GM12878 (cell line): ENCODE measurements around the gene ZNF407. TPM values are rescaled to one million over a fixed set of nuclear protein-coding genes. Genes with fewer than 3 reads are reported as not detected.

ENCODE experiments used
- ATAC-seq: fragments of 200-7000 bp; cut with Tn5 transposase; 3 replicates; pipeline ENCODE4 v1.9.1; 2020; ENCODE audit warnings: mild to moderate bottlenecking, moderate library complexity
- BruUV-seq: library from RNA; stranded (reverse); fragments of 400-500 nt; replicated peaks from 2 replicates; lab custom pipeline; 2021; lab: Mats Ljungman, UMichigan
- CTCF ChIA-PET: fragments of 300-600 bp; sonication (Branson Sonifier 250); formaldehyde crosslinking; extraction: SDS; loops from one replicate; lab custom pipeline; 2021; ENCODE audit warnings: inconsistent platforms; lab: Yijun Ruan, JAX
- POLR2A ChIA-PET: fragments of 350-600 bp; formaldehyde crosslinking; extraction: SDS; loops from one replicate; lab custom pipeline; 2021; ENCODE audit warnings: inconsistent platforms; lab: Charles Lee
- RAD21 ChIA-PET: fragments of 300-600 bp; sonication (Branson Sonifier 250); formaldehyde crosslinking; loops from one replicate; lab custom pipeline; 2023; ENCODE audit warnings: antibody characterized with exemption; ENCODE audit not compliant: unreplicated experiment; lab: Charles Lee
- SMC1A ChIA-PET: fragments of 300-600 bp; sonication (Branson Sonifier 250); formaldehyde crosslinking; loops from one replicate; lab custom pipeline; 2023; ENCODE audit not compliant: unreplicated experiment, uncharacterized antibody; lab: Charles Lee
- DNase-seq: peaks from one replicate; pipeline ENCODE4 v3.0.0-alpha.2; 2011; ENCODE audit warnings: low read depth, low spot score
- FAIRE-seq: peaks from 3 replicates; lab custom pipeline; 2011; peaks lifted over from hg19 to GRCh38; lab: Jason Lieb, UNC
- H2AFZ ChIP-seq: 2 replicates; pipeline ENCODE4 v1.6.0; 2011; ENCODE audit warnings: low read depth, low read length, control low read depth; ENCODE audit not compliant: control insufficient read depth
- H3K27ac ChIP-seq: 2 replicates; pipeline ENCODE4 v1.5.1; 2011; ENCODE audit warnings: control low read depth; ENCODE audit not compliant: control insufficient read depth, insufficient read depth
- H3K27me3 ChIP-seq, 2 experiments: replicated peaks in 1 of 2; 2 replicates each; pipeline versions ENCODE4 v1.6.0 to v1.6.1; 2011; ENCODE audit warnings: low read length in 1 of 2; ENCODE audit not compliant: control insufficient read depth in 2 of 2, insufficient read depth in 2 of 2
- H3K36me3 ChIP-seq, 2 experiments: 2 replicates each; pipeline ENCODE4 v1.5.1; 2011; ENCODE audit warnings: low read length in 1 of 2; ENCODE audit not compliant: control insufficient read depth in 2 of 2, insufficient read depth in 2 of 2
- H3K4me1 ChIP-seq: 2 replicates; pipeline ENCODE4 v1.6.1; 2011; ENCODE audit warnings: mild to moderate bottlenecking, low read length, moderate library complexity, mixed read lengths; ENCODE audit not compliant: control insufficient read depth, insufficient read depth
- H3K4me2 ChIP-seq: 2 replicates; pipeline ENCODE4 v1.6.0; 2011; ENCODE audit warnings: control low read depth; ENCODE audit not compliant: control insufficient read depth, insufficient read depth
- H3K4me3 ChIP-seq: fragments of 200-600 bp; sonication (generic); 2 replicates; pipeline ENCODE4 v1.5.1; 2016
- H3K79me2 ChIP-seq: 2 replicates; pipeline ENCODE4 v1.6.0; 2011; ENCODE audit warnings: low read length; ENCODE audit not compliant: control insufficient read depth, insufficient read depth
- H3K9ac ChIP-seq: 2 replicates; pipeline ENCODE4 v1.8.0; 2011; ENCODE audit warnings: low read length, control low read depth, mixed read lengths; ENCODE audit not compliant: control insufficient read depth, insufficient read depth
- H3K9me3 ChIP-seq: replicated peaks from 3 replicates; pipeline ENCODE4 v1.5.1; 2011; ENCODE audit warnings: mild to moderate bottlenecking, low read length; ENCODE audit not compliant: control insufficient read depth, insufficient read depth
- H4K20me1 ChIP-seq: 2 replicates; pipeline ENCODE4 v1.6.0; 2011; ENCODE audit not compliant: control insufficient read depth, insufficient read depth
- BHLHE40 ChIP-seq, 2 experiments: fragments of 450-650 bp in 1 of 2; IDR thresholded peaks; 2 replicates each; pipeline ENCODE4 v1.6.1; 2011 to 2017; ENCODE audit warnings: low read depth in 2 of 2, borderline replicate concordance in 1 of 2, improper control_type of control experiment in 1 of 2, low read length in 1 of 2, mild to moderate bottlenecking in 1 of 2
- CBFB ChIP-seq: IDR thresholded peaks from 2 replicates; pipeline ENCODE4 v1.6.1; 2016; ENCODE audit warnings: antibody characterized with exemption, low read depth
- CHD4 ChIP-seq: fragments of 200-600 bp; sonication (generic); IDR thresholded peaks from 2 replicates; pipeline ENCODE4 v1.6.1; 2016; ENCODE audit warnings: mild to moderate bottlenecking
- EED ChIP-seq: sonication (generic); IDR thresholded peaks from 2 replicates; pipeline ENCODE4 v1.6.1; 2016; ENCODE audit warnings: antibody characterized with exemption, low read depth
- GATAD2B ChIP-seq: fragments of 450-650 bp; conservative IDR thresholded peaks from 2 replicates; pipeline ENCODE4 v1.6.1; 2017; ENCODE audit warnings: low read depth, mild to moderate bottlenecking, moderate library complexity
- HDAC6 ChIP-seq: fragments of 200-600 bp; sonication (generic); IDR thresholded peaks from one replicate; pipeline ENCODE4 v1.8.0; 2017; ENCODE audit warnings: antibody characterized with exemption; ENCODE audit not compliant: unreplicated experiment
- HSF1 ChIP-seq: fragments of 150-350 bp; IDR thresholded peaks from 2 replicates; pipeline ENCODE4 v1.6.1; 2014; ENCODE audit warnings: mild to moderate bottlenecking, low read depth, low read length
- NBN ChIP-seq: fragments of 450-650 bp; IDR thresholded peaks from 2 replicates; pipeline ENCODE4 v1.6.1; 2016
- RCOR1 ChIP-seq: conservative IDR thresholded peaks from 2 replicates; pipeline ENCODE4 v1.6.1; 2012; ENCODE audit warnings: low read depth, low read length, improper control_type of control experiment
- RFX5 ChIP-seq: IDR thresholded peaks from 2 replicates; pipeline ENCODE4 v1.6.1; 2011; ENCODE audit warnings: low read depth, low read length, improper control_type of control experiment
- TARDBP ChIP-seq: IDR thresholded peaks from 2 replicates; pipeline ENCODE4 v1.6.1; 2016; ENCODE audit warnings: borderline replicate concordance
- TCF12 ChIP-seq: IDR thresholded peaks from 2 replicates; pipeline ENCODE4 v1.6.1; 2011; ENCODE audit warnings: low read depth, mild to moderate bottlenecking, low read length
- YY1 ChIP-seq: IDR thresholded peaks from 2 replicates; pipeline ENCODE4 v1.6.1; 2011; ENCODE audit warnings: low read depth, mild to moderate bottlenecking, low read length
- ZZZ3 ChIP-seq: IDR thresholded peaks from 2 replicates; pipeline ENCODE4 v1.6.1; 2011; ENCODE audit warnings: low read depth; ENCODE audit not compliant: control insufficient read depth, insufficient read length
- WGBS: methylation state at CpG from one replicate; pipeline ENCODE4 v1.1.6; 2016; ENCODE audit warnings: low lambda C conversion rate; ENCODE audit not compliant: insufficient replicate concordance, insufficient coverage; ENCODE audit errors: missing lambda C conversion rate; 5-methylcytosine and 5-hydroxymethylcytosine counted together
- in situ Hi-C: fragments of 300-500 bp; cut with MboI; formaldehyde crosslinking; loops from 9 replicates; pipeline ENCODE4 v1.14.3; 2018; ENCODE audit warnings: mixed read lengths
- intact Hi-C: fragments of 100-400 bp; cut with micrococcal nuclease; formaldehyde crosslinking; loops from one replicate; pipeline ENCODE4 v1.14.2; 2022; ENCODE audit not compliant: unreplicated experiment
- polyA plus RNA-seq, 11 experiments: library from polyadenylated mRNA; depleted of rRNA in 4 of 11; unstranded in 6 of 11; stranded (reverse) in 5 of 11; fragments of >200 nt; fragmentation: Nextera tagmentation in 4 of 11; fragmentation: Illumina TruSeq in 1 of 11; extraction: Ambion mirVana in 4 of 11; extraction: Trizol in 1 of 11; gene quantifications; 1 replicate in 1 of 11; 2 replicates in 10 of 11; pipeline versions ENCODE4 v1.2.1 to v1.2.3, GENCODE V29; 2011 to 2016; ENCODE audit warnings: inconsistent platforms in 2 of 11, missing spikeins in 2 of 11, low read depth in 1 of 11
- total RNA-seq, 4 experiments: library from RNA; depleted of rRNA in 3 of 4; stranded (reverse); fragments of >200 nt in 3 of 4; fragmentation: Illumina TruSeq in 1 of 4; extraction: Trizol in 1 of 4; gene quantifications; 2 replicates each; pipeline versions ENCODE4 v1.2.1 to v1.2.3, GENCODE V29; 2013 to 2021
- TF ChIP-seq, protein P1 (sequence below): fragments of 450-650 bp; IDR thresholded peaks from 2 replicates; pipeline ENCODE4 v1.6.1; 2017; ENCODE audit warnings: borderline replicate concordance
- TF ChIP-seq, protein P2 (sequence below): fragments of 450-650 bp; IDR thresholded peaks from 2 replicates; pipeline ENCODE4 v1.6.1; 2017; ENCODE audit warnings: low read depth, mild to moderate bottlenecking, moderate library complexity

ZNF407 gene
- total and polyA plus RNA-seq, 10 of the 15 experiments (the other 5 are each of a cell fraction or from before 2014, with no cell fraction given) = 0.69 to 11.6 (median 5.3) TPM

DNA sequence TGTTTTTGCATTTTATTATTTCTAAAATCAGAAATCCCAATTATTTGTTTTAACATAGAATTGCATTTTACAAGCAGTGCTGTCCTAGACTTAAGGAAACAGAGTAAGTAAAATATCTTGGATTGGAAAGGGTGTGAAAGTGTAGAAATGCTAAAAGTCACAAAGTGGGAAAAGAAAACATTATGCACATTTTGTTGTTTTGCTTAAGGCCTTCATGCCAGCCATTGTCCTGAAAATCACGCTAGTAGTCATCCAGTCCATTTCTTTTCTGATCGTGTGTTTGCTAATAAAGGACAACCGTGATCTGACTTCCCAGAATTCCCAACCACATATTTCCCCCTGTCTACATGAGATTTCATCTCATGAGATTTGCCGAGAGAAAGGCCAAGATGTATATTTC is 412.2 kb downstream of the ZNF407 start:
- ChIA-PET POLR2A (no interaction called here), CTCF (no interaction called here), RAD21 (no interaction called here), SMC1A (interaction anchor here (1.3 to 7.9 kb wide), 3 partner anchors 9 to 14 kb away, joined by 4 to 54 read pairs (median 4); no protein-coding TSS in a partner anchor)
- no peaks in the 10 kb centered on the region for H3K9me3 ChIP-seq
- H2AFZ ChIP-seq = no peak overlapping the region
- ATAC-seq (no peak), DNase-seq (no peak), FAIRE-seq (no peak)
- intact Hi-C loops = no loop called here
- no TSS peak for BruUV-seq
- H3K36me3 ChIP-seq = no peaks in the 10 kb centered on the region
- TF ChIP-seq HSF1 = no peak
- TF ChIP-seq ZZZ3 = no peak
- no peak overlapping the region for H3K9ac ChIP-seq
- H3K4me1 ChIP-seq = no peaks in the 10 kb centered on the region
- H3K79me2 ChIP-seq = no peaks in the 10 kb centered on the region
- no peaks in the 10 kb centered on the region for H4K20me1 ChIP-seq
- no peak overlapping the region for H3K27ac ChIP-seq
- H3K4me3 ChIP-seq = no peak overlapping the region
- in situ Hi-C loops = no loop called here
- WGBS = 75% methylated on average over 4 of the region's 4 CpGs
- no peak overlapping the region for H3K4me2 ChIP-seq
- no peaks in the 10 kb centered on the region for H3K27me3 ChIP-seq

DNA sequence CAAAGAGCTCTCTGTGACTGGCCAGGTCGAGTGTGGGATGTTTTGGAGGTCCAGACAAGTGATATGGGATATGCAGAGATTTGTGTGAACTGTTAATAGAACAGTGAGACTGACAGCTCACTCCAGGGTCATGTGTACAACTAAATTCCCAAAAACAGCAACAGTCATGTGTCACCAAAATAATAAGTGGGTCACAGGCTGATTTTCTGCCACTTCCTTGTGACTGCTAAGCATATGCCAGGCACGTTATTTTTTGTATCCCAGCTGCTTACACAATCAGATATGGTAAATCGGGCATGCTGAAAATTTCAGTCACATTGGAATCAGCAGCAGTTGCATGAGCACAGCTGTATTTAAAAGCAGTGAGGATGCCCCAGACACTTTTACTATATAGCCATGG is 412.6 kb downstream of the ZNF407 start:
- H3K4me1 ChIP-seq = no peaks in the 10 kb centered on the region
- POLR2A ChIA-PET = no interaction called here
- no peaks in the 10 kb centered on the region for H3K36me3 ChIP-seq
- in situ Hi-C loops = no loop called here
- SMC1A ChIA-PET = interaction anchor here (7.9 kb wide), 1 partner anchor 15 kb away, joined by 54 read pairs; no protein-coding TSS in a partner anchor
- RAD21 ChIA-PET = no interaction called here
- no peak overlapping the region for H3K9ac ChIP-seq
- CTCF ChIA-PET = no interaction called here
- DNase-seq = no peak
- no peaks in the 10 kb centered on the region for H4K20me1 ChIP-seq
- no peak for ATAC-seq
- FAIRE-seq = no peak
- intact Hi-C loops = no loop called here
- no peak overlapping the region for H3K4me2 ChIP-seq
- no TSS peak for BruUV-seq
- no peak overlapping the region for H3K4me3 ChIP-seq
- H3K9me3 ChIP-seq = no peaks in the 10 kb centered on the region
- no peaks in the 10 kb centered on the region for H3K79me2 ChIP-seq
- WGBS = 73% methylated on average over 3 of the region's 3 CpGs
- H2AFZ ChIP-seq = no peak overlapping the region
- no peak overlapping the region for H3K27ac ChIP-seq
- H3K27me3 ChIP-seq = no peaks in the 10 kb centered on the region
- TF ChIP-seq TARDBP = no peak
- TF ChIP-seq, protein P1, sequence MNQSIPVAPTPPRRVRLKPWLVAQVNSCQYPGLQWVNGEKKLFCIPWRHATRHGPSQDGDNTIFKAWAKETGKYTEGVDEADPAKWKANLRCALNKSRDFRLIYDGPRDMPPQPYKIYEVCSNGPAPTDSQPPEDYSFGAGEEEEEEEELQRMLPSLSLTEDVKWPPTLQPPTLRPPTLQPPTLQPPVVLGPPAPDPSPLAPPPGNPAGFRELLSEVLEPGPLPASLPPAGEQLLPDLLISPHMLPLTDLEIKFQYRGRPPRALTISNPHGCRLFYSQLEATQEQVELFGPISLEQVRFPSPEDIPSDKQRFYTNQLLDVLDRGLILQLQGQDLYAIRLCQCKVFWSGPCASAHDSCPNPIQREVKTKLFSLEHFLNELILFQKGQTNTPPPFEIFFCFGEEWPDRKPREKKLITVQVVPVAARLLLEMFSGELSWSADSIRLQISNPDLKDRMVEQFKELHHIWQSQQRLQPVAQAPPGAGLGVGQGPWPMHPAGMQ = no peak
- TF ChIP-seq, protein P2, sequence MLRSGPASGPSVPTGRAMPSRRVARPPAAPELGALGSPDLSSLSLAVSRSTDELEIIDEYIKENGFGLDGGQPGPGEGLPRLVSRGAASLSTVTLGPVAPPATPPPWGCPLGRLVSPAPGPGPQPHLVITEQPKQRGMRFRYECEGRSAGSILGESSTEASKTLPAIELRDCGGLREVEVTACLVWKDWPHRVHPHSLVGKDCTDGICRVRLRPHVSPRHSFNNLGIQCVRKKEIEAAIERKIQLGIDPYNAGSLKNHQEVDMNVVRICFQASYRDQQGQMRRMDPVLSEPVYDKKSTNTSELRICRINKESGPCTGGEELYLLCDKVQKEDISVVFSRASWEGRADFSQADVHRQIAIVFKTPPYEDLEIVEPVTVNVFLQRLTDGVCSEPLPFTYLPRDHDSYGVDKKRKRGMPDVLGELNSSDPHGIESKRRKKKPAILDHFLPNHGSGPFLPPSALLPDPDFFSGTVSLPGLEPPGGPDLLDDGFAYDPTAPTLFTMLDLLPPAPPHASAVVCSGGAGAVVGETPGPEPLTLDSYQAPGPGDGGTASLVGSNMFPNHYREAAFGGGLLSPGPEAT = no peak
- no peak for TF ChIP-seq HDAC6
- no peak for TF ChIP-seq YY1
- no peak for TF ChIP-seq CHD4
- TF ChIP-seq RCOR1 = no peak
- TF ChIP-seq EED = no peak
- no peak for TF ChIP-seq GATAD2B
- TF ChIP-seq TCF12 = no peak
- TF ChIP-seq RFX5 = no peak
- TF ChIP-seq BHLHE40 (IDR thresholded peaks at IDR 0.05; ENCODE audit: borderline replicate concordance in 1 of 2, low read depth in 2 of 2, low read length in 1 of 2) = no peak
- TF ChIP-seq NBN = no peak
- TF ChIP-seq CBFB = no peak
